ENCODE measurements around the gene PARVA. TPM values are rescaled to one million over a fixed set of nuclear protein-coding genes. Genes with fewer than 3 reads are reported as not detected.

Gene PARVA
- total RNA-seq, 1 donor from 2014 or later = 45.9 TPM

DNA sequence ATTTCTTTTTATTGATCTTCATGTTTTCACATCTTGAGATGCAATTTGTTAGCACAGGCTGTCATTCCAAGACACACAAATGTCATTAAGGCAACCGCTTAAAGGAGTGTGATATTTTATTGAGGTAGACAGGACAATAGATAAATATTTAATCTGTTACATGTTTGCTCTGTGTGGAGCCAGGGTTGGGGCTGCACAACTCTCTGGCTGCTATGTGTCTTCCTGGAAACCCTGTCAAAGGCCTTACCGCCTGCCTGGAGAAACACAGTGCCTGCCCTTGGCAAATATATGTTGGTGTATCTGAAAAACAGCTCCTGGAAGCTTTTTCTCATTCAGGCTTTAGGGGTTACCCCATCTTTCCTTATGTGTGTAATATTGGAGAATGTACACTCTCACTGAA, 157.2 kb downstream of the PARVA start:
- no peaks in the 10 kb centered on the region for H3K27me3 ChIP-seq (ENCODE audit: control insufficient read depth, insufficient read depth, low read length)
- no peak for DNase-seq (ENCODE audit: low read depth)
- no peak overlapping the region for H3K4me3 ChIP-seq (ENCODE audit: low read depth, low read length)
- TF ChIP-seq CTCF (IDR thresholded peaks at IDR 0.05; ENCODE audit: insufficient read depth, low read length, poor library complexity, severe bottlenecking) = no peak
- no peaks in the 10 kb centered on the region for H3K36me3 ChIP-seq (ENCODE audit: control insufficient read depth, insufficient read depth, low read length)

- no peak for DNase-seq (ENCODE audit: low read depth)
- H3K4me3 ChIP-seq (ENCODE audit: low read depth, low read length) = no peak overlapping the region
- no peaks in the 10 kb centered on the region for H3K27me3 ChIP-seq (ENCODE audit: control insufficient read depth, insufficient read depth, low read length)
- no peak for TF ChIP-seq CTCF (IDR thresholded peaks at IDR 0.05; ENCODE audit: insufficient read depth, low read length, poor library complexity, severe bottlenecking)
- H3K36me3 ChIP-seq (ENCODE audit: control insufficient read depth, insufficient read depth, low read length) = no peaks in the 10 kb centered on the region
Observed at GRCh38 chr11:12535321-12535720, 157.9 kb downstream of the PARVA start.

GRCh38 chr11:12536566-12536965, 159.2 kb downstream of the PARVA start:
- Histone ChIP-seq H3K36me3 (ENCODE audit: control insufficient read depth, insufficient read depth, low read length) (no peaks in the 10 kb centered on the region), H3K27me3 (ENCODE audit: control insufficient read depth, insufficient read depth, low read length) (no peaks in the 10 kb centered on the region), H3K4me3 (ENCODE audit: low read depth, low read length) (no peak overlapping the region)
- no peak for TF ChIP-seq CTCF (IDR thresholded peaks at IDR 0.05; ENCODE audit: insufficient read depth, low read length, poor library complexity, severe bottlenecking)
- no peak for DNase-seq (ENCODE audit: low read depth)

GRCh38 chr11:12537778-12538401, 160.5 kb downstream of the PARVA start:
- TF ChIP-seq CTCF (IDR thresholded peaks at IDR 0.05; ENCODE audit: insufficient read depth, low read length, poor library complexity, severe bottlenecking) = no peak
- DNase-seq (ENCODE audit: low read depth) = no peak
- no peak overlapping the region for H3K4me3 ChIP-seq (ENCODE audit: low read depth, low read length)
- no peaks in the 10 kb centered on the region for H3K27me3 ChIP-seq (ENCODE audit: control insufficient read depth, insufficient read depth, low read length)
- H3K36me3 ChIP-seq (ENCODE audit: control insufficient read depth, insufficient read depth, low read length) = no peaks in the 10 kb centered on the region

DNA sequence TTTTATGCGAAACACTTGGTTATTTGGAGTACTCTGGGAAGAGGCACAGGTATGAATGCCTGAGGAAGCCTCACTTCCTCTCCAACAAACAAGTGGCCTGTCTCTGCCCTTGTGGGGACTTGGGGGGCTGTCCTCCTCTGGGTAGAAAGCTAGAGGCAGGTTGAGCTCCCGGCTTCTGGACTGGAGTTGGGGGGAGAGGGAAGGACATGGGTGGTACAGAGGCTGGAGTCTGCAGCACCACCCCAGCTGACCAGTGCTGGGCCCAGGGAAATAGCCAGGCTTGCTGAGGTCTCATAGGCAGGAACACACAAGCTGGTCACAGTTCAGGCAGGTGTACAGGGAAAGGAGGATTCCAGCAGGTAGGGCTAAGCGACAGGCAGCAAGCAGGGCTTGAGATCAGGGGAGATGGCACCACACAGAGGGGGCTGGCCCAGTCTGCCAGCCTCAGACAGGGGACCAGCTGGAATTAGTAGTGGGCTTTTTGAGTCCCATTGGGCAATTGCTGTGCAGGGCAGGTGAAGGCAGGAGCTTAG, 161.6 kb downstream of the PARVA start:
- no peak for TF ChIP-seq CTCF (IDR thresholded peaks at IDR 0.05; ENCODE audit: insufficient read depth, low read length, poor library complexity, severe bottlenecking)
- H3K4me3 ChIP-seq (ENCODE audit: low read depth, low read length) = no peak overlapping the region
- H3K27me3 ChIP-seq (ENCODE audit: control insufficient read depth, insufficient read depth, low read length) = no peaks in the 10 kb centered on the region
- H3K36me3 ChIP-seq (ENCODE audit: control insufficient read depth, insufficient read depth, low read length) = no peaks in the 10 kb centered on the region
- no peak for DNase-seq (ENCODE audit: low read depth)

- Histone ChIP-seq H3K27me3 (ENCODE audit: control insufficient read depth, insufficient read depth, low read length) (no peaks in the 10 kb centered on the region), H3K4me3 (ENCODE audit: low read depth, low read length) (no peak overlapping the region), H3K36me3 (ENCODE audit: control insufficient read depth, insufficient read depth, low read length) (no peaks in the 10 kb centered on the region)
- DNase-seq (ENCODE audit: low read depth) = peak; percentile 31
- no peak for TF ChIP-seq CTCF (IDR thresholded peaks at IDR 0.05; ENCODE audit: insufficient read depth, low read length, poor library complexity, severe bottlenecking)
Observed at GRCh38 chr11:12539572-12539971, 162.2 kb downstream of the PARVA start.
